Panc1 (cell line): Measurements from ENCODE around the gene PSMB7. TPM values are rescaled to one million over a fixed set of nuclear protein-coding genes. Genes with fewer than 3 reads are reported as not detected.

Experiments used
- ATAC-seq: fragments of 200-7000 bp; cut with Tn5 transposase; 2 replicates; pipeline ENCODE4 v1.9.1; 2020; ENCODE audit warnings: mild to moderate bottlenecking, moderate library complexity
- BruUV-seq: library from RNA; stranded (reverse); fragments of 400-500 nt; replicated peaks from 2 replicates; lab custom pipeline; 2021; lab: Mats Ljungman, UMichigan
- CTCF ChIA-PET: fragments of 300-600 bp; sonication (Branson Sonifier 250); formaldehyde crosslinking; loops from one replicate; lab custom pipeline; 2022; ENCODE audit warnings: antibody characterized with exemption; lab: Charles Lee
- POLR2A ChIA-PET: fragments of 300-600 bp; sonication (Branson Sonifier 250); formaldehyde crosslinking; loops from one replicate; lab custom pipeline; 2022; ENCODE audit warnings: antibody characterized with exemption; lab: Charles Lee
- DNase-seq: peaks from one replicate; pipeline ENCODE4 v3.0.0-alpha.2; 2010; ENCODE audit warnings: low read depth, low spot score
- H3K27ac ChIP-seq: 2 replicates; pipeline ENCODE4 v1.5.1; 2011; ENCODE audit warnings: mild to moderate bottlenecking, low read length, inconsistent platforms
- H3K27me3 ChIP-seq: fragments of 200-500 bp; sonication (Bioruptor generic); 2 replicates; pipeline ENCODE4 v1.6.0; 2014; ENCODE audit warnings: low read length, inconsistent platforms; ENCODE audit not compliant: control insufficient read depth, insufficient read depth
- H3K36me3 ChIP-seq: fragments of 200-500 bp; sonication (Bioruptor generic); 2 replicates; pipeline ENCODE4 v1.5.1; 2014; ENCODE audit warnings: inconsistent platforms, mild to moderate bottlenecking, low read length, moderate library complexity; ENCODE audit not compliant: control insufficient read depth, insufficient read depth
- H3K4me1 ChIP-seq: 2 replicates; pipeline ENCODE4 v1.5.1; 2011; ENCODE audit warnings: inconsistent platforms, mild to moderate bottlenecking, low read length, moderate library complexity; ENCODE audit not compliant: control insufficient read depth, insufficient read depth
- H3K4me3 ChIP-seq, 2 experiments: 2 replicates each; pipeline ENCODE4 v1.5.1; 2011 to 2012; ENCODE audit warnings: low read depth in 2 of 2, low read length in 2 of 2, mild to moderate bottlenecking in 2 of 2, inconsistent platforms in 1 of 2, moderate library complexity in 1 of 2
- H3K9me3 ChIP-seq: fragments of 200-500 bp; sonication (Bioruptor generic); 2 replicates; pipeline ENCODE4 v1.5.1; 2014; ENCODE audit warnings: low read depth, mild to moderate bottlenecking, inconsistent platforms, low read length, moderate library complexity; ENCODE audit not compliant: control insufficient read depth, insufficient read depth
- POLR2AphosphoS5 ChIP-seq: IDR thresholded peaks from 2 replicates; pipeline ENCODE4 v1.6.1; 2012; ENCODE audit warnings: mild to moderate bottlenecking, low read depth, low read length, moderate library complexity
- TCF7L2 ChIP-seq: IDR thresholded peaks from 2 replicates; pipeline ENCODE4 v1.6.1; 2011; ENCODE audit warnings: mild to moderate bottlenecking, low read depth, low read length, inconsistent platforms
- in situ Hi-C: cut with HindIII; loops from 2 replicates; pipeline ENCODE4 v1.10.0; 2016; ENCODE audit warnings: low sequenced_read_pairs, low pct_unique_long_range_greater_than_20kb
- intact Hi-C: fragments of 100-400 bp; cut with micrococcal nuclease; formaldehyde crosslinking; loops from one replicate; pipeline ENCODE4 v1.10.0; 2022; ENCODE audit not compliant: unreplicated experiment
- total RNA-seq: library from RNA; stranded (reverse); gene quantifications from one replicate; pipeline ENCODE4 v1.2.1, GENCODE V29; 2021; ENCODE audit not compliant: unreplicated experiment
- TF ChIP-seq, protein P1 (sequence below), 2 experiments: IDR thresholded peaks; 2 replicates each; pipeline ENCODE4 v1.6.1; 2011 to 2012; ENCODE audit warnings: low read depth in 2 of 2, control low read depth in 1 of 2, low read length in 1 of 2, mild to moderate bottlenecking in 1 of 2, moderate library complexity in 1 of 2; ENCODE audit not compliant: insufficient read depth in 1 of 2
- TF ChIP-seq, protein P2 (sequence below): fragments of 450-650 bp; IDR thresholded peaks from 2 replicates; pipeline ENCODE4 v1.5.1; 2017; ENCODE audit warnings: mild to moderate bottlenecking

The PSMB7 gene
- total RNA-seq, 1 experiment from 2014 or later: 167 TPM

DNA sequence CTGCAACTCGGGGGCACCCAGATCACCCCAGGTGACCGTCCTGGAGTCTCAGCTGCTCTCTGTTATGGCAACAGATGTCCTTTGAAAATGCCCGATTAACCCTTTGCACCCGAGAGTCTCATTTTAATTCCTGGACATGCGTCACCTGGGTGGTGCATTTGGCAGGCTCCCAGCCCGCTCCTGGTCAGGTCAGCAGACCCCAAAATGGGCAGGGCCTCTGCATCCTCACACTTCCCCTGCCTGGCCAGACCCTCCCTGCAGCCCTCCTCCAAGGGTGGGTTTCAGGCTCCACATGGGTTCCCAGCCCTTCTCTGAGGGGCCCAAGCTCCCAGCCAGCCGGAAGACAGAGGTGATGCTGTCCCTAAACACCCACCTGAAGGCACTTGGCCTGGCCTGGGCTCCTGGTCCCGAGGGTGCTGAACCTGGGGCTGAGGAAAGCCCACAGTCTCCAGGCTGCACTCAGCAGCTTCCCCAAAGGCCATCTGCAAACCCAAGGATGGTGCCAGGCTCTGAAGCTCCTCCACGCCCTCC is 69.4 kb downstream of the PSMB7 start:
- no peaks in the 10 kb centered on the region for H3K9me3 ChIP-seq
- POLR2A ChIA-PET: no interaction called here
- CTCF ChIA-PET: interaction anchor here (0.5 kb wide), 1 partner anchor 76 kb away, joined by 3 read pairs; no protein-coding TSS in a partner anchor
- BruUV-seq: no TSS peak
- peaks cover 2% of the 10 kb centered on the region for H3K36me3 ChIP-seq
- TF ChIP-seq, protein P1, sequence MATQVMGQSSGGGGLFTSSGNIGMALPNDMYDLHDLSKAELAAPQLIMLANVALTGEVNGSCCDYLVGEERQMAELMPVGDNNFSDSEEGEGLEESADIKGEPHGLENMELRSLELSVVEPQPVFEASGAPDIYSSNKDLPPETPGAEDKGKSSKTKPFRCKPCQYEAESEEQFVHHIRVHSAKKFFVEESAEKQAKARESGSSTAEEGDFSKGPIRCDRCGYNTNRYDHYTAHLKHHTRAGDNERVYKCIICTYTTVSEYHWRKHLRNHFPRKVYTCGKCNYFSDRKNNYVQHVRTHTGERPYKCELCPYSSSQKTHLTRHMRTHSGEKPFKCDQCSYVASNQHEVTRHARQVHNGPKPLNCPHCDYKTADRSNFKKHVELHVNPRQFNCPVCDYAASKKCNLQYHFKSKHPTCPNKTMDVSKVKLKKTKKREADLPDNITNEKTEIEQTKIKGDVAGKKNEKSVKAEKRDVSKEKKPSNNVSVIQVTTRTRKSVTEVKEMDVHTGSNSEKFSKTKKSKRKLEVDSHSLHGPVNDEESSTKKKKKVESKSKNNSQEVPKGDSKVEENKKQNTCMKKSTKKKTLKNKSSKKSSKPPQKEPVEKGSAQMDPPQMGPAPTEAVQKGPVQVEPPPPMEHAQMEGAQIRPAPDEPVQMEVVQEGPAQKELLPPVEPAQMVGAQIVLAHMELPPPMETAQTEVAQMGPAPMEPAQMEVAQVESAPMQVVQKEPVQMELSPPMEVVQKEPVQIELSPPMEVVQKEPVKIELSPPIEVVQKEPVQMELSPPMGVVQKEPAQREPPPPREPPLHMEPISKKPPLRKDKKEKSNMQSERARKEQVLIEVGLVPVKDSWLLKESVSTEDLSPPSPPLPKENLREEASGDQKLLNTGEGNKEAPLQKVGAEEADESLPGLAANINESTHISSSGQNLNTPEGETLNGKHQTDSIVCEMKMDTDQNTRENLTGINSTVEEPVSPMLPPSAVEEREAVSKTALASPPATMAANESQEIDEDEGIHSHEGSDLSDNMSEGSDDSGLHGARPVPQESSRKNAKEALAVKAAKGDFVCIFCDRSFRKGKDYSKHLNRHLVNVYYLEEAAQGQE (IDR thresholded peaks at IDR 0.05; ENCODE audit: insufficient read depth in 1 of 2, low read depth in 2 of 2, low read length in 1 of 2): no peak
- no peak for TF ChIP-seq POLR2AphosphoS5
- ATAC-seq (no peak), DNase-seq (no peak)
- peaks cover 26% of the 10 kb centered on the region for H3K4me1 ChIP-seq
- H3K4me3 ChIP-seq: no peak overlapping the region
- no peaks in the 10 kb centered on the region for H3K27me3 ChIP-seq
- no peak overlapping the region for H3K27ac ChIP-seq
- intact Hi-C loops (no loop called here), in situ Hi-C loops (no loop called here)

DNA sequence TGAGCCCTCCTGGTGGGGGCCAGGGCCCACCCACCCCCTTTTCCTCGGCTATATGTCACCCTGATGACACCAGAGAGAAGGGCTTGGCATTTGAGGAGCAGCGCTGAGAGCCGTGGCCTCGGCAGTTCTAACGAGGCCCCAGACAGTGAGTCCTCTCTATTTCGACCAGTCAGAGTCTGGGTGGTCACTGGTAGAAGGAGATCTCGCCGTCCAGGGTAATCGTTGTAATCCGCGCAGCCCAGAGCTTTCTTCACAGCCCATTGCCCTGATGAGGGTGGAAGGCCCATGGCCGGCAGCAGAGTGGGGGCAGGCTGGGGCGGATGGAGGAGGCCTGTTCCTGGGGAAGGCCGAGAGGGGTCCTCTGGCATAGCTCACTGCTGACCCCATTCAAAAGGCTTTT is 70.2 kb downstream of the PSMB7 start:
- TF ChIP-seq POLR2AphosphoS5 (no peak), TCF7L2 (no peak)
- TF ChIP-seq, protein P2, sequence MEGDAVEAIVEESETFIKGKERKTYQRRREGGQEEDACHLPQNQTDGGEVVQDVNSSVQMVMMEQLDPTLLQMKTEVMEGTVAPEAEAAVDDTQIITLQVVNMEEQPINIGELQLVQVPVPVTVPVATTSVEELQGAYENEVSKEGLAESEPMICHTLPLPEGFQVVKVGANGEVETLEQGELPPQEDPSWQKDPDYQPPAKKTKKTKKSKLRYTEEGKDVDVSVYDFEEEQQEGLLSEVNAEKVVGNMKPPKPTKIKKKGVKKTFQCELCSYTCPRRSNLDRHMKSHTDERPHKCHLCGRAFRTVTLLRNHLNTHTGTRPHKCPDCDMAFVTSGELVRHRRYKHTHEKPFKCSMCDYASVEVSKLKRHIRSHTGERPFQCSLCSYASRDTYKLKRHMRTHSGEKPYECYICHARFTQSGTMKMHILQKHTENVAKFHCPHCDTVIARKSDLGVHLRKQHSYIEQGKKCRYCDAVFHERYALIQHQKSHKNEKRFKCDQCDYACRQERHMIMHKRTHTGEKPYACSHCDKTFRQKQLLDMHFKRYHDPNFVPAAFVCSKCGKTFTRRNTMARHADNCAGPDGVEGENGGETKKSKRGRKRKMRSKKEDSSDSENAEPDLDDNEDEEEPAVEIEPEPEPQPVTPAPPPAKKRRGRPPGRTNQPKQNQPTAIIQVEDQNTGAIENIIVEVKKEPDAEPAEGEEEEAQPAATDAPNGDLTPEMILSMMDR: no peak
- TF ChIP-seq, protein P1 (IDR thresholded peaks at IDR 0.05; ENCODE audit: insufficient read depth in 1 of 2, low read depth in 2 of 2, low read length in 1 of 2): no peak
- H3K9me3 ChIP-seq: no peaks in the 10 kb centered on the region
- no peak overlapping the region for H3K4me3 ChIP-seq
- intact Hi-C loops (no loop called here), in situ Hi-C loops (no loop called here)
- peaks cover 2% of the 10 kb centered on the region for H3K36me3 ChIP-seq
- ATAC-seq (no peak), DNase-seq (no peak)
- BruUV-seq: no TSS peak
- no peak overlapping the region for H3K27ac ChIP-seq
- peaks cover 26% of the 10 kb centered on the region for H3K4me1 ChIP-seq
- ChIA-PET POLR2A (no interaction called here), CTCF (no interaction called here)
- H3K27me3 ChIP-seq: no peaks in the 10 kb centered on the region
